Cardiac fibroblast (primary cell): ENCODE data around the gene IL13.

Experiments
- DNase-seq, 2 donors: peaks; one replicate each; pipeline versions ENCODE4 v3.0.0 to v3.0.0-alpha.2; 2010; ENCODE audit warnings: low read depth in 2 of 2
- H3K4me3 ChIP-seq, 2 donors: replicated peaks in 1 of 2; 1 replicate in 1 of 2; 2 replicates in 1 of 2; pipeline ENCODE4 v1.5.1; 2011; ENCODE audit warnings: low read depth in 2 of 2, low read length in 2 of 2, mild to moderate bottlenecking in 2 of 2, moderate library complexity in 1 of 2
- CTCF ChIP-seq: IDR thresholded peaks from one replicate; pipeline ENCODE4 v1.5.1; 2011; ENCODE audit warnings: low read depth, mild to moderate bottlenecking, low read length, inconsistent platforms

IL13 gene

GRCh38 chr5:132669966-132670882 lies 12.3 kb downstream of the IL13 start:
- DNase-seq: no peak
- TF ChIP-seq CTCF: no peak
- no peak overlapping the region for H3K4me3 ChIP-seq

GRCh38 chr5:132671000-132671399 lies 13.0 kb downstream of the IL13 start:
- no peak overlapping the region for H3K4me3 ChIP-seq
- TF ChIP-seq CTCF: no peak
- DNase-seq: no peak

- DNase-seq: no peak
- H3K4me3 ChIP-seq: no peak overlapping the region
- no peak for TF ChIP-seq CTCF
Observed at GRCh38 chr5:132673488-132673887, 15.5 kb downstream of the IL13 start.

- TF ChIP-seq CTCF: no peak
- H3K4me3 ChIP-seq: peak within 1 kb of the TSS in 1 of 2 donors; percentile 27
- DNase-seq: no peak
Observed at GRCh38 chr5:132673939-132674630, 16.1 kb downstream of the IL13 start, which contains the start of gene IL4. IL4 (plus strand) TSS chr5:132673989; CDS start chr5:132674051, 62 bp downstream.

- peak; percentile 95 to 97 for DNase-seq
- peak overlapping the region in 1 of 2 donors; percentile 27 for H3K4me3 ChIP-seq
Observed at GRCh38 chr5:132674671-132675506, 16.9 kb downstream of the IL13 start.

More at GRCh38 chr5:132674671-132675506, 16.9 kb downstream of the IL13 start:
- no peak for TF ChIP-seq CTCF
